HG03457 (cell line): Measurements from ENCODE around the gene SEPTIN10.

Experiments used
- ATAC-seq: cut with Tn5 transposase; IDR thresholded peaks from one replicate; pipeline ENCODE4 v1.9.1; 2021; ENCODE audit warnings: moderate number of reproducible peaks; ENCODE audit not compliant: unreplicated experiment

Gene SEPTIN10

DNA sequence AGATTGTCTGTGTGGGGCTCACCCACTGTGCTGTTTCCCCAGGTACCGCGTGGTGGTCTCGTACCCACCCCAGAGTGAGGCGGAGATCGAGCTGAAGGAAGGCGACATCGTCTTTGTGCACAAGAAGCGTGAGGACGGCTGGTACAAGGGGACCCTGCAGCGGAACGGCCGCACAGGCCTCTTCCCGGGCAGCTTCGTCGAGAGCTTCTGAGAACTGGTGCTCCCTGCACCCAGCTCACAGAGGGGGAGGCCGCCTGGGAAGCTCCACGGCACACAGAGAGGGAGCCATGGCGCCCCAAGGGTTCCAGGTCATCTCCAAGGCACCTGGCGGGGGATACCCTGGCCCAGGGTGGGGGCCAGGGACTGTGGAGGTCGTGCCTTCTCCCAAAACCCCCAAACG lies 112.3 kb downstream of the SEPTIN10 start:
- ATAC-seq, result no peak

DNA sequence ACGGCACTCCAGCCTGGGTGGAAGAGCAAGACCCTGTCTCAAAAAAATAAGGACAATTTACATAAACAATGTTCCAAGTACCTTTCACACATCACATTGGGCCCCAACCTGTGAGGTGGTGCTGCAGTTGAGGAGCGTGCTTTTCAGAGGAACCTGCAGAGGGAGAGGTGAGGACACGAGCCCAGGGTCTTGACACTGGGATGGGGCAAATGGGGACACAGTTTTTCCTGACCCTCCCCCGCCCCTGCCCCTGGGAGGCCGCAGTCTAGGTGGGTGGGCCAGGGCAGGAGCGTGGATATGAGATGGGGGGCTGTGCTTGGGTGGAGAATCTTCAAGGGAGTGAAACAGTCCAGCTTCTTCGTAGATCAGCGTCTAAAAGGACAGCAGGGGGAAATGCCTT lies 112.9 kb downstream of the SEPTIN10 start:
- ATAC-seq, result no peak

DNA sequence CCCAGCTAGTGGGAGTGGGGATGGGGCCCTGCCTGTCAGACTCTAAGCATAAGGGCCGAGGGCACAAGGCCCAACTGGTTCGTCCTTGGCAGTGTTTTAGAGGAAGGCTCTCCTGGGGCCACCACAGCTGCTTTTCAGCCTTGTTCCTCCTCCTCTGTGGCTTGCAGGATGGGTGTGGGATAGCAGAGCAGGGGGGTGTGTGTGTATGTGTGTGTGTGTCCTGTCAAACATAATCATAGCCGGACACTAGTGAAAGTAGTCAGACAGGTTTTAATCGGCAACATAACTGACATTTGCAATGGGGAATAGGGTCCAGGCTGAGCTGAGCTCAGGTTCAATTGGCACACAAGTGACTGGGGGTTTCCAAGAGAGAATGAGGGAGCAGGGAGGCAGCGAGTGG lies 114.2 kb downstream of the SEPTIN10 start:
- no peak for ATAC-seq

DNA sequence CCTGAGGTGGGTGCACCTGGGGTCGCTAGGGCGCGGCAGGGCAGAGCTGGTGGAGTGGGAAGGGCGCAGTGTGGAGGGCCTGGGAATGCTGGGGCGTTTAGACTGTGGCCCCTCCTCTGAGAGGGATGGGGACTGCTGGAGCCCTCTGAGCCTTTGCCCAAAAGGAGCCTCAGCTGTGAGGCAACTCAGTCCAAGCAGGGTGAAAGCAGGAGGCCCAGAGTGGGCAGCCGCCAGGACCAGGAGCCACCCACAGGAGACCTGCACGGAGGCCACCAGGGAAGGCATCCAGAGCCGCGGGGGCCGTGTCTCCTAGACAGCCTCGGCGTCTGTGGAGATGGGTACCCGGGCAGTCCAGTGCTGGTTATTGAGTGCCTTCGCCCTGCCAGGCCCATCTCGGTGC lies 114.9 kb downstream of the SEPTIN10 start:
- no peak for ATAC-seq

DNA sequence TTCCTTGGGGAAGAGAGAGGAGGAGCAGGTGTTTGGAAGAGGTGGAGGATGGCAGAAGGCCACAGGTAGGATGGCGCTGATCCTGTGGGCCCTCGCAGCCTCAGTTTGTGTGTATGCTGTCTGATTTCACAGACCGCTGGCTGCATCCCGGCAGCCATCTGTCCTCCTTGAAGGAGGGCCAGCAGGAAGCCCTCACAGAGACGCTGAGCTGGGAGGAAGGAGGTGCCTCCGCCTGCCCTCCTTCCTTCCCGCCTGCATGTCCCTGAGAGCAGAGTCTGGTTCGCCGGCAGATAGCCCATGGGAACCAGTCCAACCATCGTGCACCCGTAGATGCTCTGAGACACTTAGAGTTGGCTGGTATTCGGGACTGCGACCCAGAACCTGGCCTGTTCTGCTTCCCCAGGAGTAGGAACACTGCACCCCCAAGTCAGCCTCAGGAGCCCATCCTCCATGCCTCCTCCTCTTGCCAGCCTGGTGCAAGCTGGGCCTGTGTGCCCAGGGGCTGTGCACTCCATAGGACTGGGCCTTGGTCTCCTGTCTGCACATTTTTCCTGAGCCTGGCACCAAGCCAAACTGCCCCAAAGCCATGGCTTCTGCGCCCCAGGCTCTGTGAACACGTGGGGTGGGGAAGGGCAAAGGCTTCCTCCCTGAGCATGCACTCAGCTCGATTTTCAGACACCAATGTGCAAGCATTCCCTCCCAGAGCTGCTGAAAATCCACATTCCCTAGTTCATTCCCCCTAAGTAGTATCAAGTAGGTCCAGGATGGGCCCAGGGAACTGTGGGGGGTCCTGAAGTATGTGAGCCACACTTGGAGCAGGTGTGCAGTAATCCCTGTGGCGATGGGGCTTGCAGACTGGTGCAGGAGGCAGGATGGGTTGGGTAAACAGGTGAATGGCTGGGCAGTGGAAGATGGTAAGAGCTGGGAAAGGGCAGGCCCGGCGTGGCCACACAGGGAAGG lies 115.6 kb downstream of the SEPTIN10 start:
- no peak for ATAC-seq

DNA sequence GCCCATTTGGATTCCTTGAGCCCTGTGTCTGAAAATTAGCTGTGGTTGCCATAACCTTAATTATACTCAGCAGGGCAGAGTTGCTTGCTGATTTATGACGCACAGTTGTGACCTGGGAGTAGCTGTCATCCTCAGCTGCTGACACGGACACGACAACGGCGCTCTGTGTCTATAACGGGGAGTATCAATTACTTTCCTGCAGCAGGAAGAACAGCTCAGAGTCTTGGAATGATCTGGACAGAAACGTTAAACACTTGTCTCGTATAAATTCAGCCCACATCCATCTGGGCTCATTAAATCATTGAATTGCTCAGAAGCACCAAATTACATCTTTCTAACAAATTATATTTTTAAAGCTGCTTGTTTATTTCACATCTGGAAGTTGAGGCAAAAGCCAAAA lies 116.3 kb downstream of the SEPTIN10 start:
- no peak for ATAC-seq

DNA sequence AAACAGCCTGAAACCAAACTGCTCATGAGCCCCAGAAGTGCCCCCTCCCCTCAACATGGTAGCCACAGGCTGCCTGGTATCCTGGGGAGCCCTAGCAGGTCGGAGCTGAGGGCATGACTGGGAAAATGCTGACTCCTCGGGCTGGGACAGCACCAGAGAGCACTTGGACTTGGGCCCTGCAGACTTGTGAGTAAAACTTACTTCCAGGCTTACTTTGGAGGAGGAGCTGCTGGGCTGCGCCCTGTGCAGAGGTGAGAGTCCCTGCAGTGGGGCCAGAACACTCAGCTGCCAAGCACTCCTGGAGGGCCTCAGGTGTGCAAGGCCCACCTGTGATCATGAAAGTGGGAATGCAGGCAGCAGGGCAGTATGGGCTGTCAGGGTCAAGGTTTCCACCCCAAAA lies 119.4 kb downstream of the SEPTIN10 start:
- ATAC-seq, result no peak

DNA sequence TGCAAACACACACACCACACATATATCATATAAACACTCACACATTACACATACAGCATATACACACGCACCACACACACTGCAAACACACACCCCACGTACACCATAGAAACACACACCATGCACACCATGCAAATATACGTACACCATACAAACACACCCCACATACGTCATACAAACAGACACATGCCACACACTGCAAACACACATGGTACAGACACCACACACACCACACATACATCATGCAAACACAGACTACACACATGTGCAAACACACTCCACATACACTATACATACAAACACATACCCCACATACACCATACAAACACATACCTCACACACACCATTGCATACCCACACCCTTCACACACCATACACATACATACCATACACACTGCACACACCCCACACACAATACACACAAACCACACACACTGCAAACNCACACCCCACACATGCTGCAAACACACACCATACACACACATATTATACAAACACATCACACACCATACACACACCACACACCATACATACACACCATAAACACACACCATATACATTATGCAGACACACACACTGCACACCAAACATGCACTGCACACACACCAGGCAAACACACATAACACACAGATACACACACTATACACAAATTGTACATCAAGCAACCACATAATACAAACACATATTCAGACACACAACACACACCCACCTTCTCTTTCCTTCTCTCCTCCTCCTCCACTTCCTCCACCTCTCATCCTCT lies 120.4 kb downstream of the SEPTIN10 start:
- ATAC-seq, result no peak
